ENCODE data around the gene DHRS4.
A peak's percentile ranks its signal among the peaks of the same experiment; 100 is the strongest.

Gene DHRS4

DNA sequence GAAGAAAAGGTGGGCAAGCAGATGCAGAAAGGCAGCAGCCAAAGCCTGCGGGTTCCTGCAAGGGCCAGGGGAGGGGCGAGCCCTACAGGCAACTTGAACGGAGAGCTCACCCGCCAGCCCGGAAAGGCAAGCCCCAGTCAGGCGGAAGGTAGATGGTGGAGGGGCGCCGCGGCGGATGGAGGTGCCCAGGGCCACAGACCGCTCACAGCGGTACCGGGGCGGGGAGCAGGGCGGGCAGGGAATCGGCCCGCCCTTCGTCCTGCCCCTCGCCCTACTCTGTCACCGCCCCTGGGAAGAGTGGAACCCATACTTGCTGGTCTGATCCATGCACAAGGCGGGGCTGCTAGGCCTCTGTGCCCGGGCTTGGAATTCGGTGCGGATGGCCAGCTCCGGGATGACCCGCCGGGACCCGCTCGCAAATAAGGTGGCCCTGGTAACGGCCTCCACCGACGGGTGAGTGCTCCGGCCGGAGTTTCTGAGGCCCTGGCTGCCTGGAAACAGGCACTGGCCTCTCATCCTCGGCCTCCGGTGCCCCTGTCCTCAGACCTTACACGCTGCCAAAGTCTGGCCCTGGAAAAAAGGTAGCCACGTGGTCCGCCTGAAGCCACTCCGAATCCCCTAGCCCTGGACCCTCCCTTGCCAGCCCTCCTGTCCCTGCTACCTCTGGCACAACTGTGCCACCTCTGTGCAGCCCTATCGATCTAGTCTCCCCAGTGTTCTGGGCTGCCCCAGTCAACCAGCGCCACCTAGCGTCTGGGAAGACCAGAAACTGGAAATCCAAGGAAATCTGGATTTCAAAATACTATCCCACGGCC is at the start of gene DHRS4:
Gene DHRS4 (plus strand): TSS at position 307 of the 815 bp plus-strand sequence. CDS start 19 bp downstream, at position 326.
- peak; percentile 54 for DNase-seq (ENCODE audit: low read depth, low spot score)

DNA sequence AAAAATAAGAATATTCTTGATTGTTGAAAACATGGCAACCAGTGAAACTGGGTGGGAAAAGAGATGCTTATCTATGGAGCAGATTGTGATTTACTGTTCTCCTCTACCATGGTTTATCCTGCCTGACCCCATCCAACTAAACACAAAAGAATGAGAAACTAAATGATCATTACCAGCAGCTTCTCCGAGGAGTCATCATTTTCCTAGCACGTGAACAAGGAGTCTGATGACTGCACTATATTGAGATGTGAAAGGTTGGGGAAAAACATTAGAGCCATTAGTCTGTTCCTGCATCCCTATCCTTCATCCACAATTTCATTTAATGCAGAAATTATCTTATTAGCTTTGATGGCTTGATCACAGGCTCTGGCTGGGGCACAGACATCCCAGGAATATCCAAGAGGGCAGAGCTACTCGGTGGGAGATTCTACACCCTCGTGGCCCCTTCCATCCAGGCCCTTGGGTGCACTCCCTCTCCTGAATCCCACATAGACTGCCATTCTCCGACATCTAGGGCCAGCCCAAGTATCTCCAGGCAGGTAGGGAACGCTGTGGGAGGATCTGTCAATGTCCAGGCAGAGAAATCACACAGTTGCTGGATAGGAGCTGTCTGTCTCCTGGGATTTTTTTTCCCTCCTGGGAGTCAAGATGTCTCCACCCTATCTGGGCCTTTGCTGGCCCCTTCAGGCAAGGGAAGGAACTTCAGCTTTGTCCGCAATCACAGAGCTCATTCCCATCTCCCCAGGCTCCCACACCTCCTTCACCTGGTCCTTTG is 43.3 kb upstream of the DHRS4 start:
- DNase-seq (ENCODE audit: low read depth, low spot score) = peak; percentile 4

DNA sequence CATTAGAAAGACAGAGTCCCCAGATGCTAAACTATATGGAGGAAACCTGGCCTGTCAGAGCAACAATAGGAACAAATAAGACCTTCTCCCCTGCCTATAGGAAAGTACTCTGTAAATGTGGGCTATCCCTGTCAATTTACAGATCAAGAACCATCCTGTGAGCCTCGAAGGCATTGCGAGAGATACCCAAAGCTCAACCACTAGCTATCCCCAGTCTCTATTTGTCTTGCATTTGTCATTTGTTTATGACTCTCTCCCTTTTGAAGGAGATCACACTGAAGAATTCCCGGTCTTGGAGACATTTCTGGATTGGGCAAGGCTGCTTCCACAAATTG is 42.7 kb upstream of the DHRS4 start:
- DNase-seq (ENCODE audit: low read depth, low spot score) = no peak

GRCh38 chr14:23915559-23915958 is 38.0 kb upstream of the DHRS4 start:
- DNase-seq (ENCODE audit: low read depth, low spot score) = no peak

GRCh38 chr14:23916004-23916403 is 37.6 kb upstream of the DHRS4 start:
- DNase-seq (ENCODE audit: low read depth, low spot score) = no peak

GRCh38 chr14:23916446-23916845 is 37.1 kb upstream of the DHRS4 start:
- DNase-seq (ENCODE audit: low read depth, low spot score) = no peak

- no peak for DNase-seq (ENCODE audit: low read depth, low spot score)
These were observed 31.0 kb upstream of the DHRS4 start for GRCh38 chr14:23922545-23922944.

DNA sequence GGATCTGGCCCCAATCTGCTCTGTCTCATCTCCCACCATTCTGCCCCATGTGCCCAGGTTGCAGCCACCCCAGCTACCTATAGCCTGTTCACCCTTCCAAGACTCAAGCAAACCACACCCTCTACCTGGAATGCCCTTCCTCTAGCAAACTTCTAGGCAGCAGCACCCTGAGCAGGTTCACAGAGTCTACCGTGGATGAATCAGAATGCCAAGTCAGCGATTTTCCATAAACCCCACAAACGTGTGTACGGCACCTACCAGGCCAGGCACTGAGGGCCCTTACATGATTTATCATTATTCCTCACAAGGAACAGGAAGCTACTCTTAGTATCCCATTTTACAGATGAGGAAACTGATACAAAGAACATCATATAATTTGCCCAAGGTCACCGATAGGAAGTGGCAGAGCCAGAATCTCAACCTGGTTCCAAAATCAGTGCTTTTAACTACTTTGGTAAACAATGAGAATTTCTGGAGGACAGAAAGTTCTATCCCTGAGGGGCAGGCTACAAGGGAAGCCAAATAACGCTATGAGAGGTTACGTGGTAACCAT is 28.0 kb upstream of the DHRS4 start:
- no peak for DNase-seq (ENCODE audit: low read depth, low spot score)

GRCh38 chr14:23926543-23926942 is 27.0 kb upstream of the DHRS4 start:
- DNase-seq (ENCODE audit: low read depth, low spot score) = no peak

- DNase-seq (ENCODE audit: low read depth, low spot score) = no peak
These were observed 24.4 kb upstream of the DHRS4 start for GRCh38 chr14:23929136-23929535.

DNA sequence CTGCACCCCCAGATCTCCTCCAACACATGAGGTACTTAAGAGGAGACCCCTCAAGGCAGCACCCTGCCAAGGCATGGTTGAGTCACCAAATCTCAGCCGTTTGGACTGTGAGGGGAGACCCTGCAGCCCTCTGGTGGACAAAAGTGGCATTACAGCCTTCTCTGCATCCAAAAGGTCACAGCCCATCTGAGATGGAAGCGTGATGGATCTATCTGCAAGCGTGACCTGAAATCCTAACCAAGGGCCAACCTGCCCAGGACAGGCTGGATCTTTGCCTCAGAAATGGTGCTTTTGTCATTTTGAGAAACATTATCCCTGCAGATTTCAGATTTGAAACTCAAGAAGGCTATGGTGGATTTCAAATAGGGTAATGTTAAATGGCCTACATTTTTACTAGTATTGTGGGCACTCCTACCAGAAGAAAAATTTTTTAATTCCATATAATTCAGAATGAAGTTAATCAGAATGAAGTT is 23.7 kb upstream of the DHRS4 start:
- DNase-seq (ENCODE audit: low read depth, low spot score) = peak; percentile 37

DNA sequence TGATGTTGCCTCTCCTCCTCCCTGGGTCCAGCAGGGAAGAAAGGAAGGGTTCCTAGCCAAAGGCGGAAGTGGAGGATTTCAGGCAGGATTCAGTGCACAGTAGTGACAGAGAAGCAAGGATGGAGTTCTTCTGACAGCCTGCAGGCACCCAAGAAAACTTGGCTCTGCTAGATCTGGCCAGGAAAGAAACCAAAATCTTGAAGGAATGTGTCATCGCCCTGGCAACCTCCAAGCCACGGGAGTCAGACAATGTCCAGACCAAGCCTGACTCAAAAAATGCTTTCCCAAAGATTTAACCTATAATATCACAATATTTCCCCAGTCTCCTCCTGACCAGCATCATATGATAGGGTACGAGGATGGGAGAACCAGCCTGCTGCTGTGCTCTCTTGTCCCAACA is 22.8 kb upstream of the DHRS4 start:
- no peak for DNase-seq (ENCODE audit: low read depth, low spot score)

DNA sequence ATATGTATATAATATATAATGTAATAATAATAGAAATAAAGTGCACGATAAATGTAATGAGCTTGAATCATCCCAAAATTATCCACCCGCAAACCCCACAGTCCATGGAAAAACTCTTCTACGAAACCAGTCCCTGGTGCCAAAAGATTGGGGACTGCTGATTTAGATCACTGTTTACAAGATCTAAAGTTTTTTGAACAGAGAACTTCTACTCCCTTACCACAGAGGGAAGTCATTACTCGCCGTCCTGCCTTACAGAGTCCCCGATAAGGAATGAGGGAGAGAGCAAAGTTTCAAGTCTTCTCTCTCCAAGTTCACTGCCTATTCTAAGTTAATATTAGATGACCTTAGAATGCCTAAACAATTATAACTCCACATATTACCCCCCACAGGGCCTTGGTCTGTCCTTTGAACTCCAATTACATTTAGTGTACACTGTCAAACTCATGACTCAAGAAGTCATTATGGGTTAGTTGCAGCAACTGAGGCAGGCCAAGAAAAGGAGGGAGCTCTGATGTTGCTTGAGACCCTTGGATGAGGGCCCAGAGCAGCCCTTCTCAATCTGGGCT is 21.8 kb upstream of the DHRS4 start:
- no peak for DNase-seq (ENCODE audit: low read depth, low spot score)

DNA sequence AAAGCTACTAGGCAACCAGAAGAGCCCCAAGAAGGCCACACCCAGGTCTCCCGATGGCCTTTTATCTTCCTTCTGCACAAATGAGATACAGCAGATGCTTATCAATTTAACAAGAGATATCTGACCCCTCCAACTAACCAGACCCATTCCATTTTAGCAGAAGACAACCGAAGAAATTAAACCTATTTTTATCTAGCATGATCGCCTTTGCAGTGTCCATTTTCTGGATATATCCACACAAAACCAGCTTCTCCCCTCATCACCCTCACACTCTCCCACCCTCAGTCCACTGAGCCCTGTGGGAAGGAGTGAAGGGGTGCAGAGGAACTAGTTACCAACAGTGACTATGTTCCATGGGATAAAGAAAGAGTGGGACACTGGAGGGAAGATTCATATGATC is 20.9 kb upstream of the DHRS4 start:
- DNase-seq (ENCODE audit: low read depth, low spot score) = no peak

DNA sequence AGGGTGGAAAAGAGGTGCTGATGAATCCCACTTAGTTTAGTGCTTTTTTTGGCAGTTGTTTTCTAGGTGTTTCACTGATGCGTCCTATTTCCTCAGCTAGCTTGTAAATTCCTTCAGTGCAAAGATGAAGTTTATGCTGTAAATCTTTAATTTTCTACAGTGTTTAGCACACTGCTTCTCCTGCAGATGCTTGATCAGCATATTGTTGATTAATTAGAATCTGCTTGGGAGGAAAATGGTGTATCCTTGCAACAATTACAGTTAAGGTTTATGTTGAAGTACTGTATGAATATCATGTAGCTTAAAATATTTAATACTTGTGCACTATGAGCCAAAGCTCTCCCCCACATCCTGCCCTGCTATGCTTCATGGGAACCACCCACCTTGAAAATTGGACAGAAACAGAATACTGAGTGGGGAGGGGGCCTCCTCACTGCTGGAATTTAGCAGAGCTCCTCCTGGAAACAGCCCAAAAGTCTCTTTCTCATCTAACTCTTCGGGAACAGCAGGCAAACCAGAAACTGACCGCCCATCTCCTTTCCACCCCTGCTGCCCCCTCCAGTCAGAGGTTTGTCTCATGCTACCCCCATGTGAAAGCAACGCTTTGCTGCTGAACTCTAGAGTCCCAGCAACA is 20.3 kb upstream of the DHRS4 start:
- no peak for DNase-seq (ENCODE audit: low read depth, low spot score)

DNA sequence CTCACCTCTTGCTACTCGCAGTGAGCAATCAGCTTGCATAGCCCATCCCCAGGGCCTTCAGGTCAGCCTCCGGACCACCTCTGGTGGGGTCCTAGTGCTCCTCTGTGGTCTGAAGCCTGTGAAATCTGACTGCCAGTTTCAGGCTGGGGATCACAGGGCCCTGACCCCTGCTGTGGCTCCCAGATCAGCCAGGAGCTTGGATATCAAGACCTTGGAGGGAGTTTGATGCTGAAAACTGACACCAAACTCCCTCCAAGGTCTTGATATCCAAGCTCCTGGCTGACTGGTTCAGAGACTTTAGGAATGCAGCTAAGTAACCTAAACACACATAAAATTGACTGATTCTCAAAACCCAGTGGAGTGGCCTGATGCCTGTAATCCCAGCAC is 19.8 kb upstream of the DHRS4 start:
- DNase-seq (ENCODE audit: low read depth, low spot score) = no peak

- no peak for DNase-seq (ENCODE audit: low read depth, low spot score)
These were observed 18.4 kb upstream of the DHRS4 start for GRCh38 chr14:23935158-23935557.

DNA sequence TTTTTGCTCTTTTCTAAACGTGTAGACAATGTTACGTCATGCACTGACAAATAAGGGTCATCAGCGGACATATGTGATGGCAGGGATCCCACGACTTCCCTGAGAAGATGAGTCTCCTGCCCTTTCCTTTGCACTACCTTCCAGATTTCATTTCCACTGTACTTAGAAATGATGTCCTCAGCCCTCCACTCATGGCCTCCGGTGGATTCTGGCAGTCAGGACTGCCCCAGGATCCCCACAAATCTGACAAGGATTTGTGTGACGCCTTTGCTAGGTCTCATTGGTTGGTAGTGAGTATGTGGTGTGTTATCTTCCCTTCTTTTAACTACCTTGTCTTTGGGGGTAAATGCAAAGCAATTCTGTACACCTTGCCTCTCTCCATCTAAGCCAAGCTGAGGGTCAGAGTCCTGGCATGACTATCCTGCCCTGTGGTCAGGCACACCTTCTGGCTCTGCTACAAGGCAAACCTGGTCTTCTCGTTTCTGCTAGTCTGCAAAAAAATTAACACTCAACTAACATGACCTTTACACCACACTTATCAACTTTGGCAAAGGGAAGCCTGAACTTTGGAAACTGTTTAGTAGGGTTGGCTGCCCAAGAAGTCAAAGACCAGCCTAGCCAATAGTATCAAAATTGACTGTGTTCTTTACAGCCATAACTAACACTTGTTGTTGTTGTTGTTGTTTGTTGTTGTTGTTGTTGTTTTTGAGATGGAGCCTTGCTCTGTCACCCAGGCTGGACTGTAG is 17.3 kb upstream of the DHRS4 start:
- no peak for DNase-seq (ENCODE audit: low read depth, low spot score)

- DNase-seq (ENCODE audit: low read depth, low spot score) = no peak
These were observed 16.4 kb upstream of the DHRS4 start for GRCh38 chr14:23937203-23937602.

GRCh38 chr14:23938823-23939222 is 14.7 kb upstream of the DHRS4 start:
- no peak for DNase-seq (ENCODE audit: low read depth, low spot score)

Data from smooth muscle cell of the brain vasculature (primary cell).